Measurements from ENCODE around the gene COG1.

The COG1 gene

DNA sequence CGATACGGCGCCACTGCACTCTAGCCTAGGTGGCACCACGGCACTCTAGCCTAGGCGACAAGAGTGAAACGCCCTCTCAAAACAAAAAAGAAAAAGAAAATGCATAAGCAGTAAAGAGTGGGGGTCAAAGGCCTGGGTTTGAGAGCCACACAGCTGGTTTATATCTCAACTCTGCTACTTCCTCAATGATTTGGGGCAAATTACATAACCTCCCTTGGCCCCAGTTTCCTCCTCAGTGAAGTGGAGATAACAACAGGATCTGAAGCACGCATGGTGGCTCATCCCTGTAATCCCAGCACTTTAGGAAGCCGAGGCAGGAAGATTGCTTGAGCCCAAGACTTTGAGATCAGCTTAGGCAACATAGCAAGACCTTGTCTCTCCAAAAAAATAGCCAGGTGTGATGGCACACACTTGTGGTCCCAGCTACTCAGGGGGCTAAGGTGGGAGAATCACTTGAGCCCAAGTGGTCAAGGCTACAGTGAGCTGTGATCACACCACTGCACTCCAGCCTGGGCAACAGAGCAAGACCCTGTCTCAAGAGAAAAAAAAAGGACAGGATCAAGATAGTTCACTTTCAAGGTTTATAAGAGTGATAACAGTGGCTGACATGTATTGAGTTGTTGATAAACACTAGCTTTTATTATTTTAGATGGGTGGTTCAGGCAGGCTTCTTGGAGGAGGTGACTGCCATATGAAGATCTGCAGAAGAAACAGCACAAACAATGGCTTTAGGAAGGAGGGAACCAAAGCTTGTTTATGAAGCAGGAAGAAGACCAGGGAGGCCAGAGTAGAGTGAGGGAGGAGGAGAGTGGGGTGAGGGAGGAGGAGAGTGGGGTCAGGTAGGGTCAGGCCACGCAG is 8.5 kb upstream of the COG1 start:
- no peak for TF ChIP-seq ZNF274 (IDR thresholded peaks at IDR 0.05; ENCODE audit: low read depth, low read length)
- no peak overlapping the region for H3K4me3 ChIP-seq (ENCODE audit: low read length)

DNA sequence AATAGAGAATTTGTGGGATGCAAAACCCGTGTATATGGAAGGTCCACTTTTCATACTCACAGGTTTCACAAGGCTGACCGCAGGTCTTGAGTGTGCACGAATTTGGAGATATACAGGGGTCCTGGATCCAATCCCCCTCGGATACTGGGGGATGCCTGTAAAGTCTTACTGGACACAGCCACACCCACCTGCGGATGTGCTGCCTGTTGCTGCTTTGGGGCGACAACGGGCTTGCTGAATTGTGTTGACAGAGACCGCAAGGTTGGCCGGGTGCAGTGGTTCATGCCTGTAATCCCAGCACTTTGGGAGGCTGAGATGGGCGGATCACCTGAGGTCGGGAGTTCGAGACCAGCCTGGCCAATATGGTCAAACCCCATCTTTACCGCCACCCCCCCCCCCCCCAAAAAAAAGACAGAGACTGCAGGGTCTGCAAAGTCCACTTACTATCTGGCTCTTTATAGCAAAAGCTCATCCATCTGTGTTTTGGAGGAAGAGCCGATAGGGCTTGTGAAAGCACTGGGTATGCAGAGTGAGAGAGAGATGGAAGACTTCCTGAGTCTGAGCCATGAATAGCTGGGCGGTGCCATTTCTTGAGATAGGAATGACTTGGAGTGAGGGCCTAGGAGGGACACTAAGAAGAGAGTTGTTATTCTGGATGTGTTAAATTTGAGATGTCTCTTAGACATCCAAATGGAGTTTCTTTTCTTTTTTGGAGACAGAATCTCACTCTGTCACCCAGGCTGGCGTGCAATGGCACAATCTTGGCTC is 6.4 kb upstream of the COG1 start:
- no peak for TF ChIP-seq ZNF274 (IDR thresholded peaks at IDR 0.05; ENCODE audit: low read depth, low read length)
- no peak overlapping the region for H3K4me3 ChIP-seq (ENCODE audit: low read length)

DNA sequence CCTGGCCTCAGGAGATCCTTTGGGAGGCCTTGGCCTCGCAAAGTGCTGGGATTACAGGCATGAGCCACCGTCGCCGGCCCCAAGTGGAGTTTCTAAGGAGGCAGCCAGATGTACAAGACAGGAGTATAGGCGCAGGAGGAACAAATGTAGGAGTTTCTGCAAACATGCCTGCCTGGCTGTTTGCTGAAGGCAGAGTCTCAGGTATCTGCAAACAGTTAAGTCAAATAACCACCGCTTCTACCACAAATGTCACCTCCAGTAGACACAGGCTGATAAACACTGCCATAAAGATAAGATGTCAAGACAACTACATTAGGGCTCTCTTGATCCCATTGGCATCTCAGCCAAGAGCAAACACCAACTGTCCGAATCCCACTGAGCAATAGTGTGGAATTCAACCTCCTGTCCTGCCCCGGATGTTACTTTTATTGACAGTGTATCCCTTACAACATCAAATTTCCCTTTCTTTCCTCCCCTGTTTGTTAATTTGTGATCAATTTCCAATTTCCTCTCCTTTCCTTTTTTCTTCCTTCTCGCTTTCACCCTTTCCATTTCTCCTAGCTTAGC is 5.6 kb upstream of the COG1 start:
- no peak for TF ChIP-seq ZNF274 (IDR thresholded peaks at IDR 0.05; ENCODE audit: low read depth, low read length)

DNA sequence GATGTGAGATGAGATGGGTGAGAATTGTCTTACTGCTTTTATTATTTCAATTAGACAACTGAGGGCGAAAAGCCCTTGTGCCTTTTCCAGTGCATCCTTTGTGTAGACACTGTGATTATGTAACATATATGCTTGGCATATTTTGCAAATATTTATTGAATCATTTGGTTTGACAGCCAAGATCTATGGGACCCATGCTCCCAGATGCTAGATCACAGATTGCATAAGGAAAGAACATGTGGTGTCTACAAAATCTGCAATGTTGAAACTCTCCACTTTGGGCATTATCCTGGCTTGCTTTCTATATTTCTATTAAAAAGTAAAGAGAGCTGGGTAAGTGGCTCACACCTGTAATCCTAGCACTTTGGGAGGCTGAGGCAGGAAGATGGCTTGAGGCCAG is 4.8 kb upstream of the COG1 start:
- no peak overlapping the region for H3K4me3 ChIP-seq (ENCODE audit: low read length)
- no peak for TF ChIP-seq ZNF274 (IDR thresholded peaks at IDR 0.05; ENCODE audit: low read depth, low read length)

More for the DNA sequence above, 5.6 kb upstream of the COG1 start:
- H3K4me3 ChIP-seq (ENCODE audit: low read length) = no peak overlapping the region

DNA sequence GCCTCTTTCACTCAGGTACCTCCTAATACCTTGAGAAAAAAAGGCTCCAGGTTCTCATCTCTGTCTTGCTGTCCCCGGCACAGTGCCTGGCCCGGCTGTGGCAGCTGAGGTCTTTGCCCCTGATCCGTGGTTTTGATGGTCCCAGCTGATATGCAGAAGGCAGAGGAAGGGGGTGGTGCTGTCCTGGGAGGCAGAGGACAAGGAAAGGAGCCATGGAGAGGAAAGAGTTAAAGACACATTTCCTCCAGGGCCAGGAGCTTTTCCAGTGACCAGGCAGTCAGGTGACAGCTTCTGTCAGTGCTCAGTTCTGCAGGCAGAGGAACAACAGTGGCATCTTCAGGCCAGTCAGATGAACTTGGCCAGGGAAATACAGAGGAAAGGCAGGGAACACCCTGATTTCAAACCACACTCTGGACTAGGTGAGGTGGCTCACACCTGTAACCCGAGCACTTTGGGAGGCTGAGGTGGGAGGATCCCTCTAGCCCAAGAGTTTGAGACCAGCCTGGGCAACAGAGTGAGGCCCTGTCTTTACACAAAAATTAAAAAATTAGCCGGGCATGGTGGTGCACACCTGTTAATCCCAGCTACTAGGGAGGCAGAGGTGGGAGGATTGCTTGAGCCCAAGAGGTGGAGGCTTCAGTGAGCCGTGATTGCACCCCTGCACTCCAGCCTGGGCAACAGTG is 3.3 kb upstream of the COG1 start:
- no peak overlapping the region for H3K4me3 ChIP-seq (ENCODE audit: low read length)
- no peak for TF ChIP-seq ZNF274 (IDR thresholded peaks at IDR 0.05; ENCODE audit: low read depth, low read length)

DNA sequence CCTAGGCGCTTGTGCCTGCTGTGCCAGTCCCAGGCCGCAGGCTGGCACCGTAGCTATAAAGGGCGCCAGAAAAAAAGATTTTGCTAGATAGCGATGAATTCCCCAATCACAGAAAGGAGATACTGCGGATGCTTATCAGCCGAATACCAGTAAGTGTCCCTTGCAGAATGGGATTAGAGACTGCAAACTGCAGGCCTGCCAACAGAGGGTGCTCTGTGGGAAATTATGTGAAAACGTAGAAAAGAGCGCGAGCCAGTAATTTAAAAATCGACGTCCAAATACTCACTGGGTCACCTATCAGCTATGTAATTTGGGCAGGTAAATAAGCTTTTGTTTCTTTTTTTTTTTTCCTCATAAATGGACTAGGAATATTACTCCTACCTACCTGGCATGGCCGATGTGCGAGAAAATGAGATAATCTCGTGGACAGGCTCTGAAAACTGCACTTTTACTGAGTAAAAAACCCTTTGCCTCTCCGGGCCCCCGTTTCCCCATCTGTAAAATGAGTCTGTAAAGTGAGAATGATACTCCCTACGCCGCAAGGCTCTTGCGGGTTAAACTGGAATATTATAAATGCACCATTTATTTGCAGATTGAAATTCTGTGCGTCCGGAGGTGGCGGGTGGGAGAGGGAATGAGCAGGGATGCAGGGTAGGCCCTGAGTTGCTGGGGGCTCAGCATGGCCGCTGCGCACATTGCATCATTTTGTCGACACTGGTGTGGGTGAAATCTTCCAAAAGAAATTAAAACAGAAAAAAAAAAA is 1.2 kb upstream of the COG1 start:
- no peak for TF ChIP-seq ZNF274 (IDR thresholded peaks at IDR 0.05; ENCODE audit: low read depth, low read length)
- H3K4me3 ChIP-seq (ENCODE audit: low read length) = peak overlapping the region; percentile 96

DNA sequence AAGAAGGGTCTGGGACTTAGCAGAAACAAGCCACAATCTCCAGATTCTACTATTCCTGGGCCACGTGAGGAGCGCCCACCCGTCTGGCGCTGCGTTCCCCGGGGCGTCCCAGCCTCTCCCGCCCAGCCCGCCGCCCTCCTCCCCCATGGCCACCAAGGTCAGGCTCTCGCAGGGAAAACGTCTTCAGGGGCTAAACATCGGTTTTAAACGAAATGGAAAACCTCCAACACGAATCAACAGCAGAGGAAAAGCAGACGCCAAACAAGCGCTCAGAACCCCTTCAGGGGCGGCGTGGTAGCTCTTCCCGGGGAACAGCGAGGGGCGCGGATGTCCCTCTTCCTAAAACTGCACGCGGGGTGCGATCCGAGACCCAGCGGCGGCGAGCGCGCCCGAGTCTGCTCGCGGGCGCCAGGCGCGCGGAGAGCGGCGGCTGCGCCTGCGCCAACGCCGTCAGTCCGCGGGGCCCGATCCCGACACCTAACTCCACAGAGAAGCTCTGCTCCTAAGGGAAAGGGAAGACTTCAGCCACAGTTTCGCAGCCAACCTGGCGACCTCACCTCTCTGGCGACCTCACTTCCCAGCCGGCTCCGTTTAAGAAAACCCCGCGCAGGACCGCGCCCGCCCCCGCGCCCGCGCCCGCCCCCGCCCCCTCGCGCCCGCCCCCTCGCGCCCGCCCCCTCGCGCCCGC is 505 bp upstream of the COG1 start:
- H3K4me3 ChIP-seq (ENCODE audit: low read length) = peak overlapping the region; percentile 96
- TF ChIP-seq ZNF274 (IDR thresholded peaks at IDR 0.05; ENCODE audit: low read depth, low read length) = no peak

DNA sequence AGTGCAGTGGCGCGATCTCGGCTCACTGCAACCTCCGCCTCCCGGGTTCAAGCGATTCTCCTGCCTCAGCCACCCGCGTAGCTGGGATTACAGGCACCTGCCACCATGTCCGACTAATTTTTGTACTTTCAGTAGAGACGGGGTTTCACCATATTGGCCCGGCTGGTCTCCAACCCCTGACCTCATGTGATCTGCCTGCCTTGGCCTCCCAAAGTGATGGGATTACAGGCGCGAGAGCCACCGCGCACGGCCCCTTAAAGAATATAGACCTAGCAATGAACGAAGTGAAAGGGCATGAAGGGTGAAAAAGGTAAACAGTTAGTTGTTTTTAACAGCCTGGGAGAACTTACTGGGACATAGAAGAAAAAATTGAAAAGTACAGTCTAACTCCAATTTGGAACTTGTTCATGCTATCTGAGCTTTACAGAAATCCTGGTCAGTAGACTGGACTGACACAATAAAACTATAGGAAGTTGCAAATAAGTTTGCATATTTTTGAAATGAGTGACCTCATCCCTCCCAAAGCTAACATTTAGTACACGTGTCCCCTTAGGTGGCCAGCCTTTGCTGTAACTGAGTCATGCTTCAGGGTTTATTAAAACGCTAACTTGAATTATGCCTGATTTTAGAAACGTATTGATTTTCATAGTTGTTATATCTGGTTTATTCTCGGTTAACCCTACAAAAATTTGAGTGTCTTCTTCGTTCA is 1.8 kb downstream of the COG1 start:
- TF ChIP-seq ZNF274 (IDR thresholded peaks at IDR 0.05; ENCODE audit: low read depth, low read length) = no peak
- H3K4me3 ChIP-seq (ENCODE audit: low read length) = no peak overlapping the region

DNA sequence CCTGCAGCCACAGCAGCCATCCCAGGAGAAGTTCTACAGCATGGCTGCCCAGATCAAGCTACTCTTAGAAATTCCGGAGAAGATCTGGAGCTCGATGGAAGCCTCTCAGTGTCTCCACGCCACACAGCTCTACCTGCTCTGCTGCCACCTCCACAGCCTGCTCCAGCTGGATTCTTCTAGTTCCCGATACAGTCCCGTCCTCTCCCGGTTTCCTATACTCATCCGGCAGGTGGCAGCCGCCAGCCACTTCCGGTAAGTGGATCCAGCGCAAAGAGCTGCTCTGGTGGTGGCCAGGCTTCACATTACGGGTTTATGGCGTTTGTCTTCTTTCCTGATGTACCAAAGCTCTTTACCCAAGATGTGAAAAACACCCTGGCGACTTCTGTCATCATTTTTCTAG is 3.6 kb downstream of the COG1 start:
- no peak for TF ChIP-seq ZNF274 (IDR thresholded peaks at IDR 0.05; ENCODE audit: low read depth, low read length)
- H3K4me3 ChIP-seq (ENCODE audit: low read length) = no peak overlapping the region

DNA sequence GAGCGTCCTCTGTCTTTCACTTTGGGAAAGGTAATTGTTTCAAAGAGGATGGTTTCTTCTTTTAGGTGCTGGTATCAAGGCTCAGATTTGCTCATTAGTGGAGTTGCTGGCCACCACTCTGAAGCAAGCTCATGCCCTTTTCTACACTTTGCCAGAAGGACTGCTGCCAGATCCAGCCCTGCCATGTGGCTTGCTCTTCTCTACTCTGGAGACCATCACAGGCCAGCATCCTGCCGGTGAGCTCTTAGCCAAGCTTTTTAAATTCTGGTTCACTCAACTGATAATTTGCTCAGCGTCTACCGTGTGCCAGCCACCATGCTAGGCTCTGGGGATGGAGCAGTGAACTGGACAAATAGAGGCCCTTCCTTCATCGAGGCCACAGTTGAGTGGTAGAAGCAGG is 4.3 kb downstream of the COG1 start:
- H3K4me3 ChIP-seq (ENCODE audit: low read length) = no peak overlapping the region
- TF ChIP-seq ZNF274 (IDR thresholded peaks at IDR 0.05; ENCODE audit: low read depth, low read length) = no peak

DNA sequence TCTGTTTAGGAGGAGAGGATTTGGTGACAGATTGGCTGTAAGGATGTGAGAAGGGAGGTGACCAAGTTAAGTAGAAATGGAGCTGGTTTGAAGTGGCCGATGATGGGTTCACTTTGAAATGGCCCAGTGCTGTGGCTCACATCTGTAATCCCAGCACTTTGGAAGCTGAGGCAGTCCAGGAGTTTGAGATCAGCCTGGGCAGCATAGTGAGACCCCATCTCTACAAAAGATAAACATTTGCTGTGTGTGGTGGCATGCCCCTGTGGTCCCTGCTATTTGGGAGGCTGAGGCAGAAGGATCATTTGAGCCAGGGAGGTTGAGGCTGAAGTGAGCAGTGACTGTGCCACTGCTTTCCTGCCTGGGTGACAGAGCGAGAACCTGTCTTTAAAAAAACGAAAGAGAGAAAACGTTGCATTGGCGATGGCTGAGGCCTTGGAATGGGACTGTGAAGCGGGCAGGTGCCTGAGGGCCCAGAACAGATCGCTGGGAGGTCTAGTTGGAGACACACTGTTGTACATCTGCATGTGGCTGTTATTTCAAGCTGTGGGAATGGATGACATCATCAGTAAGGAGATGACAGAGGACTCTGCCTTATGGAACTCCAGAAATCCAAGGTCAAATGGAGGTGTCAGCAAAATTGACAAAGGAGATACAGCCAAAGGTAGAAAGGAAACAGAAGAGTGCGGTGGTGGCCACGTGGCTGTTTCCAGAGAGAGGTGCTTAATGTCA is 5.5 kb downstream of the COG1 start:
- no peak for TF ChIP-seq ZNF274 (IDR thresholded peaks at IDR 0.05; ENCODE audit: low read depth, low read length)
- H3K4me3 ChIP-seq (ENCODE audit: low read length) = no peak overlapping the region

DNA sequence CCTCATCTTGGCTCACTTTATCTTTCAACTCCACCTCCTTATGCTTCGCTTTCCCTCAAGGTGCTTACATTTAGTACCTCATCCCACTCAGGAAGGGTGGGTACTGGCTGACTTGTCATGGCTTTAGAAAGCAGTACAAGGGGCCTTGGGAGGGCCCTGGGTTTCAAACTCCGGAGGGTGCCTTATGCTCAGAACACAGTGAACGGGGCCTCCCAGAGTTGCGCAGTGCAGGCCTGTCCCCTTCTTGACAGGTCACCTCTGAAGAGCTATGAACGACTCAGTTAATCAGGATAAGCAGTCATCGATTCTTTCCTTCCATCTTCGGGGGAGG is 6.0 kb downstream of the COG1 start:
- TF ChIP-seq ZNF274 (IDR thresholded peaks at IDR 0.05; ENCODE audit: low read depth, low read length) = no peak

More for the DNA sequence above, 6.0 kb downstream of the COG1 start:
- no peak overlapping the region for H3K4me3 ChIP-seq (ENCODE audit: low read length)

All from GM08714 (cell line).